A673 (cell line): Measurements from ENCODE around the gene CBLB.

Experiments
- EZH2 ChIP-seq: fragments of 200-600 bp; sonication (generic); IDR thresholded peaks from 2 replicates; pipeline ENCODE4 v1.6.1; 2017; ENCODE audit warnings: borderline replicate concordance, low read depth, mild to moderate bottlenecking, mixed read lengths, antibody characterized with exemption, low read length; ENCODE audit not compliant: poor library complexity, severe bottlenecking
- TF ChIP-seq, protein P1 (sequence below): fragments of 300-800, 200-600 bp; sonication (generic); conservative IDR thresholded peaks from 2 replicates; pipeline ENCODE4 v1.5.1; 2017; ENCODE audit warnings: low read depth, mild to moderate bottlenecking, antibody characterized with exemption, low read length, moderate library complexity, mixed read lengths

DNA sequence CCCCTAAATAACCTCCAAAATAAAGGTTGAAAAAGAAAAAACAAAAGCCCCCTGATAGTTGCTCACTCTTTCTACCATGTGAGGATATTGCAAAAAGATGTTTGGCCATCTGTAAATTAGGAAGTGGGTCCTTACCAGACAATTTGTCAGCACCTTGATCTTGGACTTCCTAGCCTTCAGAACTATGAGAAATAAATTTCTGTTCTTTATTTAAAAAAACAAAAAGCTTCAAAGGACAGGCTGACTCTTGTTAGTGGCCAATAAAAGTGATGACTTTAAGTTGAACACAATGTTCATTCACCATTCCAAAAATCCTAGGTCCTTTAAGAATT, 103.5 kb downstream of the CBLB start:
- TF ChIP-seq, protein P1, sequence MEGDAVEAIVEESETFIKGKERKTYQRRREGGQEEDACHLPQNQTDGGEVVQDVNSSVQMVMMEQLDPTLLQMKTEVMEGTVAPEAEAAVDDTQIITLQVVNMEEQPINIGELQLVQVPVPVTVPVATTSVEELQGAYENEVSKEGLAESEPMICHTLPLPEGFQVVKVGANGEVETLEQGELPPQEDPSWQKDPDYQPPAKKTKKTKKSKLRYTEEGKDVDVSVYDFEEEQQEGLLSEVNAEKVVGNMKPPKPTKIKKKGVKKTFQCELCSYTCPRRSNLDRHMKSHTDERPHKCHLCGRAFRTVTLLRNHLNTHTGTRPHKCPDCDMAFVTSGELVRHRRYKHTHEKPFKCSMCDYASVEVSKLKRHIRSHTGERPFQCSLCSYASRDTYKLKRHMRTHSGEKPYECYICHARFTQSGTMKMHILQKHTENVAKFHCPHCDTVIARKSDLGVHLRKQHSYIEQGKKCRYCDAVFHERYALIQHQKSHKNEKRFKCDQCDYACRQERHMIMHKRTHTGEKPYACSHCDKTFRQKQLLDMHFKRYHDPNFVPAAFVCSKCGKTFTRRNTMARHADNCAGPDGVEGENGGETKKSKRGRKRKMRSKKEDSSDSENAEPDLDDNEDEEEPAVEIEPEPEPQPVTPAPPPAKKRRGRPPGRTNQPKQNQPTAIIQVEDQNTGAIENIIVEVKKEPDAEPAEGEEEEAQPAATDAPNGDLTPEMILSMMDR: no peak
- no peak for TF ChIP-seq EZH2
